GM18526 (cell line): ENCODE measurements around the gene ZNF513.

Experiments
- POLR2A ChIP-seq: IDR thresholded peaks from 3 replicates; pipeline ENCODE4 v1.6.1; 2011; ENCODE audit not compliant: insufficient read length; ENCODE audit errors: extremely low read depth

ZNF513 gene

DNA sequence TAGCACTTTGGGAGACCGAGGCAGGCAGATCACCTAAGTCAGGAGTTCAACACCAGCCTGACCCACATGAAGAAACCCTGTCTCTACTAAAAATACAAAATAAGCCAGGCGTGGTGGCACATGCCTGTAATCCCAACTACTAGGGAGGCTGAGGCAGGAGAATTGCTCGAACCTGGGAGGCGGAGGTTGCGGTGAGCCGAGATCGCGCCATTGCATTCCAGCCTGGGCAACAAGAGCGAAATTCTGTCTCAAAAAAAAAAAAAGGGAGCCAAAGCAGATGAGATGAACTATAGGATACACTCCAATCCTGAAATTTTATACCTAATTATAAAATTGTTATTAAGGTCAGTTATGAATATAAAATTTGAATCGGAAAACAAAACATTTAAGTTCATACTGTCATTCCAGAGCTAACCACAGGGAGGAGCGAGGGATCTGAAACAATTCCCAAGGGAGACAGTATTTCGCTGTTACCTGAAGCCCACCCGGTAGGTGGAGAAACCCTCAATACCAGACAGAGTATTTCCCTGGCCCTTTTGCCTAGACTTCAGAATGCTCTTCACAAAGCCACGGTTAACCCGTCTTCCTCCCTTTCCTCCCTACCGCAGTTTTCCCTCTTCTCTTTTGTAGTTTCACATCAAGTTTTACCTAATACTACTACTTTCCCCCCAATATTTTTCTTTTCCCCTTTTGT is 27.4 kb upstream of the ZNF513 start:
- TF ChIP-seq POLR2A: no peak

DNA sequence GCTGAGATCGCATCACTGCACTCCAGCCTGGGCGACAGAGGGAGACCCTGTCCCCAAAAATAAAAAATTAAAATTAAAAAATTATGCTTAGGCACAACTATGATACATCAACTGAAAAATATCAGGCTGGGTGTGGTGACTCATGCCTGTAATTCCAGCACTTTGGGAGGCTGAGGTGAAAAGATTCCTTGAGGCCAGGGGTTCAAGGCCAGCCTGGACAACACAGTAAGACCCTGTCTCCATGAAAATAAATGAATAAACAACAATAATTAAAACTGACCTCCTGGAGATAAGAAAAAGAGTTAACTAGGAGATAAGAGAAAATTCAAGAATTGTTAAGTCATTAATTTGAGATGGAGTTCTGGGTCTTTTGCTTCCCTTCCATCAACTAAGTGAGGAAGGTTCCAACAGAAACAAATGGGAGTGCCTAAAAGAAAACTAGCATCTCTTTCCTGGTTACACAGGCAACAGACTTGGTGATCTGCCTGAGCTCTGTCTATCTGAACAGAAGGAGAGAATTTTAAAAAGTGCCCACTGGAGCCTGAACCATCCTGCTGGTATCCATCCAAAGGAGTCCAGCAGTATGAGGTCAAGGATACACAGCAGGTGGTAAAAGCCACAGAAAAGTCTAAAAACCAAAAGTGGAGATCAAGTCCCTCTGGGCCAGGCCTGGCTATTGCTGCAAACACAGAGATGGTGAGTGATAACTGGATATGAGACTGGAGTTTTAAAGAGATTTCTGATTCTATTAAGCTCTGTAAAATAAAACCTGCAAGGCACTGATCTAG is 20.0 kb upstream of the ZNF513 start:
- no peak for TF ChIP-seq POLR2A

DNA sequence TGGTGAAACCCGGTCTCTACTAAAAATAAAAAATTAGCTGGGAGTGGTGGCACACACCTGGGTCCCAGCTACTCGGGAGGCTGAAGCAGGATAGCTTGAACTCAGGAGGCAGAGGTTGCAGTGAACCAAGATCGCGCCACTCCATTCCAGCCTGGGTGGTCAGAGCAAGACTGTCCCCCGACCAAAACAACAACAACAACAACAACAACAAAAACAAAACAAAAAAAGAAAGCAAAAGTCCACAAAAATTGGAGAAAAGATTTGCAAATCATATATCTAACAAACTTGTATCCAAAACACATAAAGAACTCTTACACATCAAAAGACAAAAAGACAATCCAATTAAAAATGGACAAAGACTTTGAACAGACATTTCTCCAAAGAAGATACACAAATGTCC is 18.4 kb upstream of the ZNF513 start:
- no peak for TF ChIP-seq POLR2A

DNA sequence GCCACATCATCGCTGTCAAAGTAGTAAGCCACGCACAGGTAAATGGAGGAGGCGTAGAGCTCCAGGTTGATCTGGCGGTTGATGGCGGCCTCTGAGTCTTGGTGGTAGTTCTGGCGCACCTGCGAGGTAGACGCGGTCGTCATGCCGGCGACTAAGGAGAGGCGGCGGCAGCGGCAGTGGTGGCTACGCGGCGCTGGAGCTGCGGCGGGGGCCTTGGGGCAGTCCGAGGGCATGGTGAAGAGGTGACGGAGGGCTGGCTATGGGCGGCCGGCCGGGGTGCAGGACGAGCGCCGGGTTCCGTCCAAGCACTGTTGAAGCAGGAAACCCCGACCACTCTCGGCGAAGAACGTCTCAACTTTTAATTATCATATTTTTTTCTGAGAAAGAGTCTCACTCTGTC is 12.7 kb upstream of the ZNF513 start:
- no peak for TF ChIP-seq POLR2A

DNA sequence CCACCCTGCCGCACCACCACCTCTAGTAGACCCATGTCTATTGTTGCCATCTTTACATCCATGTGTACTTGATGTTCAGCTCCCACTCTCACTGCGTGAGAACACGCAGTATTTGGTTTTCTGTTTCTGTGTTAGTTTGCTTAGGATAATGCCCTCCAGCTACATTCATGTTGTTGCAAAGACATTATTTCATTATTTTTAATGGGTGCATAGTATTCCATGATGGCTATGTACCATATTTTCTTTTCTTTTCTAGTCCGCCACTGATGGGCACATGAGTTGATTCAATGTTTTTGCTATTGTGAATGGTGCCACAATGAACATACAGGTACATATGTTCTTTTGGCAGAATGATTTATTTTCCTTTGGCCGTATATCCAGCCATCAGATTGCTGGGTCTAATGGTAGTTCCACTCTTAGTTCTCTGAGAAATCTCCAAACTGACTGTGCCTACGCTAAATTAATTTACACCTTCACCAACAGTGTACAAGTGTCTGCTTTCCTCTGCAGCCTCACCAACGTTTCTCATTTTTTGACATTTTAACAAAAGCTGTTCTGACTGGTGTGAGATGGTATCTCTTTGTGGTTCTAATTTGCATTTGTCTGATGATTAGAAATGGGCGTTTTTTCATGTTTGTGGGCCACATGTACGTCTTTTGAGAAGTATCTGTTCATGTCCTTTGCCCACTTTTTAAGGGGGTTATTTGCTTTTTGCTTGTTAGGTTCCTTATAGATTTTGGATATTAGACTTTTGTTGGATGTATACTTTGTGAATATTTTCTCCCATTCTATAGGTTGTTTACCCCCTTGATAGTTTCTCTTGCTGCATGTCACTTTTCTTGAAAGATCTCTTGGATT is 10.5 kb upstream of the ZNF513 start:
- no peak for TF ChIP-seq POLR2A

DNA sequence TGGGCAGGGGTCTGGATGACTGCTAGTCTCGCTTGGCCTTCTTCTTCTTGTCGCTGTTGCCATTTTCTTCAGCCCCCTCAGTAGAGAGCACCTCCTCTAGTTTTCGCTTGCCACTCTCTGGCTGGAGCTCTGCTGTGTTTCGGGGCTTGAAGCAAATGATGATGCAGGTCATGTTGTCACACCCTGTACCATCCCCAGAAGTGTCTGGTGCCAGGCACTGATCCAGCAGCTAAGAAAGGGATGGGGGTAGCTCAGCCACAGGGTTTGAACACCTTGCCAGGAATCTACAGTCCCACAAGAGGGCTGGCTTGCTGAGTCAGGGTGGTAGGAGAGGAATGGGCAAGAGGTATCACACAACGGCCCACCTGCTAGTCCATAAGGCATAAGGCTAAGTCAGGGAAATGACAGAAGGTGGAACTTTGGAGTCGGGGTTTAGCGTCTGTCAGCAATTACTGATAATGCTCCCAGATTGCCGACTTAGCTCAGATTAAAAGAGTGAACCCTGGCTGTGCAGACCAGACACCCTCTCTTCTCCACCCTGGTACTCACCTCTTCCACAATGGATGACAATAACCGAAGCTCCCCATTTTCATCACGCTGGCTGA is 1.1 kb upstream of the ZNF513 start:
- TF ChIP-seq POLR2A: no peak

DNA sequence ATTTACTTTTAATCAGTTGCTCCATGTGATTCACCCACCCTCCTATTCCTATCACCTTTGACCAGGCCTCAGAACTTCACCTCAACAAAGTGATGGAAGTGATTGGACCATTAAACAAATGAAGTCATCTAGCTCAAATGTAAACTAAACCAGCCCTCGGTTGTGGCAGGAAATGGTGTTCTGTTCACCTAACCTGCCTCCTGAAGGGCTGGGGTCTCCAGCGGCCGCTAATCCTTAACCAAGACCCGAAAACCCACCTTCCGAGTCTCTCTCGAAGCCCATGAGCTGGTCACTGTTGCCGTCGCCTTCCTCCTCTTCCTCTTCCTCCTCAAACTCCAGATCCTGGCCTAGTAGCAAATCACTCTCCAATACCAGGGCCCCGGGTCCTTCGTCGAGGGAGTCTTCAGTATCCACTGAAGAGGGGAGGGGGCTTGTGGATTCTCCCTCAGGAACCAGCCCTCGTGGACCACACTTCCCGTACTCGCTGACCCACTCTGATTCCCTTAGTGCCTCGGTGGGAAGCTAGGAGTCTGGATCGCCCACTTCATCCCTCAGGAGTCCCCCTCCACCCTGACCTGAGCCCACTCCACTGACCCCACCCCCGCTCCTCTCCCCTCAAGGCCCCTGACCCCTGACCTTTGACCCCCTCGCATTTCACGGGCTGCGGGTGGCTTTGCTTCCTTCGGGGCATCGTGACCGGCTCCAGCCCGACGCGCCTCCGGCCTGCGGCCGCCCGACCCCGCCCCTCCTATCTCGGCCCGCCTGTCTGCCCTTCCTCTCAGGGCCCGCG is 503 bp downstream of the ZNF513 start:
- no peak for TF ChIP-seq POLR2A

DNA sequence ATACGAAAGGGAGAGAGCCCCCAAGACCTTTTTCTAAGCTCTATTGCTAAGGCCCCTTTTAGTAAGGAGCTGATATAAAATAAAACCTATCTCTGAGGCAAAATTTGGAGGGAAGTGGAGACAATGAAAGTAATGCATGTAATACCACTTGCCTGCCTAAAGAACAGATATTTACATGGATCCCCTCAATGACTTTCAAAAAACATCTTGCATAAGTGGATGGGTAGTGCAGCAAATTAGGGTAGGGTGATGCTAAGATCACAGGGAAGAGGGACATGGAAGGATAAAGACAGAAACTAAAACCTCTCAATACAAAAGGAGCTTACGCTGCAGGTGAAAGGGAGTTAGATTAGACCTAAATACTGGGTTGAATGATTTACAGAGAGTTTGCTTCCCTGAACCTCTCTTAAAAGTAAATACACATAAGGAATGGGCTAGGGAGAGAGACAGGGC is 1.1 kb downstream of the ZNF513 start:
- no peak for TF ChIP-seq POLR2A

DNA sequence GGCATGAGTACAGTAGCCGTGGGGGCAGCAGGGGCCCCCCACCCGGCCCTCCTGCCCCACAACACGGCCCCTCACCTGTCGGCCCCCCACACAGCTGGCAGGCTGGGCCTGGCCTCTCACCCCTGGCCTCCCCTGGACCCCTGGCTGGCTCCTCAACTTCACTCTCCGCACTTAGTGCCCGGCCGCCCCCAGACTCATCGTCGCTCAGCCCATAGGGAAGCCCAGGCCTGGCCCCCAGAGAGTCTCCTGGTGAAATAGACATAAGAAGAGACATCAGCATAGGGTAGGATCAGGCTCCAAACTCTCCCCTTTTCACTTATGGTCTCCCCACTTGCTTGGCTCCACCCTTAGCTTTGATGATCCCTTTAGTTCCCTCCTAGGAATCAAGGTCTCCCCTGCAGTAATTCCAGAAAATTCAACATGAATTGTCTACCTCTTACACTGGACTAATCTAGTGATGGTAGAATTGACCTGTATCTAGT is 1.7 kb downstream of the ZNF513 start:
- TF ChIP-seq POLR2A: no peak

DNA sequence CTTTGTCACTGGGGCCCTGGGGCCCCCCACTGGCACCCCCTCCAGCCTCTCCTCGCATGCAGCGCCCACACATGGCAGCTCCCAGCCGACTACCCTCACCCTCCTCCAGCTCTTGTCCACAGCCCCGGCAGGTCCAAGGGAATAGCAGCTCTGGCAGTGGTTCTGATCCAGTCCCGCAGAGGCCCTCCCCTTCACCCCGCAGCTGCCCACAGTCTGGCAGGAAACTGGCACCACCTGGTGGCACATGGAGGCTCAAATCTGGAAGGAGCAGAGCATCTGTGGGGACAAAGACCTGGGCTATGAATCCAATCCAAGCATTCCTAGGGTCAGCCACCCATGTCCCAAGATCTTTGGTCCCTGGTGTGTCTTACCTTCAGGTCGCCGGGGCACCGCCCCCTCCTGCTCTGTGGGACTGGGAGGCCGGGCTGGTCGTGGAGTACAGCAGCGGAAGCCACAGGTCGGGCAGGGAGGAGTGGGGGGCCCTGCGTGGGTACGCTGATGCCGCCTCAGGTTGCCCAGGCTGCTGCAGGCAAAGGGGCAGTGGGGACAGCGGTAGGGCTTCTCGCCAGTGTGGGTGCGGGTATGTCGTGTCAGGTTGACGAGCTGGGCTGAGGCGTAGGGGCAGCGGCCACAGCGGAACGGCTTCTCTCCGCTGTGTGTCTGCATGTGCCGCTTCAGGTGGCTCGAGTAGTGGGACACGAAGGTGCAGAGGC is 2.3 kb downstream of the ZNF513 start:
- TF ChIP-seq POLR2A: no peak

DNA sequence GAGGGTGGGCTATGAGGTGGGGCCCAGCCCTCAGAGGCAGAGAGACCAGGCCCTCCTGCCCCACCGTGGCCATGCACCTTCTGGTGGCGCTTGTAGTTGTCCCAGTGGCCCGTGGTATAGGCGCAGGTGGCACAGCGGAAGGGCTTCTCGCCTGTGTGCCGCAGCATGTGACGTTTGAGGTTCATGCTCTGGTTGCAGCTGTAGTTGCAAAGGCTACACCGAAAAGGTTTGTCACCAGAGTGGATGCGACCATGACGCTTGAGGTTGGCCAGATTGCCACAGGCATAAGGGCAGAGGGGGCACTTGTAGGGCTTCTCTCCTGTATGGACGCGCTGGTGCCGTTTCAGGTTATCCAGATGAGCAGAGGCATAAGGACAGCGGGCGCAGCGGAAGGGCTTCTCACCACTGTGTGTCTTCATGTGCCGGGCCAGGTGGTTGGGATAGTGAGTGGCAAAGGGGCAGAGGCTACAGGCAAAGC is 2.9 kb downstream of the ZNF513 start:
- no peak for TF ChIP-seq POLR2A

DNA sequence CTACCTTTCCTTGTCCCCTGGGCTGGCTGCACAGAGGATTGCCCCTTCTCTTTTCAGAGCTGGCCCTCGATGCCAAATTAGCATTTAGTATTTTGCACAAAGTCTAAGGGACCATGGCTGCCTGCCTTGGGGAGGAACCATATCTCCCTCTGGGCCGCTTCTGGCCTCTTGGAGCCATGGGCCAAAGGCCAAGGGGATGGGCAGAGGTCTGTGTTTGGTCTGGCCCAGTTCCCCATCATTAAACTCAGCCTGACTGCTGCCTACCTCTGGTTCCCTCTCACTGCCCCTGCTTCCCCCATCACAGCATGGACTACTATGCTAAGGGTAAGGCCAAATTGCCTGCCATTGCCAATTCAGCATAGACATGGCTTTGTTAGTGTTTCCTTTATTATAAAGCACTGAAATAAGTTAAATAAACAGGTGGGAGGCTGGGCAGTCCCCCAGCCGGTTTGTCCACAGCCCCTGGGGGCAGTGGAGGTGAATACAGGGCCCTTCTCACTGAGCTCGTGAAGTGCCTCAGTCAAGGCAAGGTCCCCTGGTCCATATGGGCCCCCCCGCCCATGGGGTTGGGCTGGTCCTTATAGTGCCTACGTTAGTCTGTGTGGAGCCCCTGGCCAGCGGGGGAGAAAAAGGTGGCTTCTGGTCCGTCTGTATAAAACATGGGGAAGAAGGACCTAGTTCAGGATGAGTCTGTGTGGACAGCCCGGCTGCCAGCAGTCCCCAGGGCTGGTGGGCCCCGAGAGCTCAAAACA is 3.5 kb downstream of the ZNF513 start:
- no peak for TF ChIP-seq POLR2A
